ENCODE data around the gene CBX8.
A peak's percentile ranks its signal among the peaks of the same experiment; 100 is the strongest.

The CBX8 gene

GRCh38 chr17:79802736-79803420, 6.0 kb upstream of the CBX8 start:
- Histone ChIP-seq H3K36me3 (ENCODE audit: control insufficient read depth in 2 of 2, insufficient read depth in 2 of 2, low read length in 2 of 2) (no peaks in the 10 kb centered on the region), H3K9me3 (ENCODE audit: control insufficient read depth in 2 of 2, low read length in 2 of 2) (no peaks in the 10 kb centered on the region), H3K4me1 (ENCODE audit: control insufficient read depth, insufficient read depth, low read length) (peaks cover 25% of the 10 kb centered on the region), H3K27ac (ENCODE audit: low read length) (no peak overlapping the region), H3K9ac (ENCODE audit: low read length in 2 of 2) (no peak overlapping the region), H3K27me3 (ENCODE audit: control insufficient read depth in 1 of 2, insufficient read depth in 2 of 2, low read length in 2 of 2) (peaks cover 97 to 99% of the 10 kb centered on the region in 2 donors), H3K4me3 (ENCODE audit: low read length in 2 of 2) (no peak overlapping the region)

GRCh38 chr17:79802039-79802735, 5.3 kb upstream of the CBX8 start:
- Histone ChIP-seq H3K4me1 (ENCODE audit: control insufficient read depth, insufficient read depth, low read length) (peaks cover 28% of the 10 kb centered on the region), H3K27me3 (ENCODE audit: control insufficient read depth in 1 of 2, insufficient read depth in 2 of 2, low read length in 2 of 2) (peaks cover 90 to 94% of the 10 kb centered on the region in 2 donors), H3K36me3 (ENCODE audit: control insufficient read depth in 2 of 2, insufficient read depth in 2 of 2, low read length in 2 of 2) (no peaks in the 10 kb centered on the region), H3K27ac (ENCODE audit: low read length) (no peak overlapping the region), H3K9ac (ENCODE audit: low read length in 2 of 2) (no peak overlapping the region), H3K4me3 (ENCODE audit: low read length in 2 of 2) (no peak overlapping the region), H3K9me3 (ENCODE audit: control insufficient read depth in 2 of 2, low read length in 2 of 2) (no peaks in the 10 kb centered on the region)

DNA sequence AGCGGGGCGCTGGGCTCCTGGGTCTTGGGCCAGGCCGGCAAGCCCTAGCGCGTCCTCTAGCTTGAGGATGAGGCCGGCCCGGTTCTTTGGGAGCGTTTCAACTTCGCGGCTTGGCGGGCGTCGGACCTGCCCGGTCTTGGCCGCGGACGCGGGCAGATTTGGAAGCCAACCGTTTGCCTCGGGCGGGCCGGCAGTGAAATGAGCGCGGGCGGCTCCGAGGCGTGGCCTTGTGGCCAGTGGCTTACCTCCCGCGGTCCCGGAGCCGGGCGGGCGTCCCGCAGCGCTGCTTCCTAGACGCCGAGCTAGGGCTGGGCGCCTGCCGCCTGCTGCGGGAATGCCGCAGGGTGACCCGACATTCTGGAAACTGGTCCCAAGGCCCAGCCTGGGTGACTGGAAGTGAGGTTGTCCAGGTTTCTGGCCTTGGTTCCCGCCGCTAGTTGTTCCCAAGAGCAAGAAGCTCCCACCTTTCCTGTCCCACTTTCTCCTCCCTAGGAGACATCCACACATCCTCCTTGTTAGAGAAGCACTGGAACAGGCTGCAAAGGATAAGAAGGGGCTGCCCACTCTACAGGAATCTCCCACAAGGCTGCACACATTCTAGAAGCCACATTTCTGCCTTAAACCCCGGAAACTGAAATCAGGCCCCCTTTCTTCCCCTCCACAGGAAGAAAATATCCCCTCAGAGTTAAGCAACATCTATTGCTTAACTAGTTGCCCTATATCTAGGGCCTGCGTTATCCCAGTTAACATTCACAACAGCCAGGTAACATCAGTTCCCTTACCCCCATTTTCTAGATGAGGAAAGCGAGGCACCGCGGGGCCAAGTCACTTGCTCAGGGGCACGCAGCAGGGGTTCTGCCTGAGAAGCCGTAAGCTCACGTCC, 4.5 kb upstream of the CBX8 start:
- H3K4me1 ChIP-seq (ENCODE audit: control insufficient read depth, insufficient read depth, low read length): peaks cover 30% of the 10 kb centered on the region
- no peaks in the 10 kb centered on the region for H3K36me3 ChIP-seq (ENCODE audit: control insufficient read depth in 2 of 2, insufficient read depth in 2 of 2, low read length in 2 of 2)
- no peak overlapping the region for H3K4me3 ChIP-seq (ENCODE audit: low read length in 2 of 2)
- H3K27ac ChIP-seq (ENCODE audit: low read length): no peak overlapping the region
- H3K9me3 ChIP-seq (ENCODE audit: control insufficient read depth in 2 of 2, low read length in 2 of 2): no peaks in the 10 kb centered on the region
- H3K9ac ChIP-seq (ENCODE audit: low read length in 2 of 2): no peak overlapping the region
- peaks cover 82 to 87% of the 10 kb centered on the region in 2 donors for H3K27me3 ChIP-seq (ENCODE audit: control insufficient read depth in 1 of 2, insufficient read depth in 2 of 2, low read length in 2 of 2)

GRCh38 chr17:79800325-79801155, 3.7 kb upstream of the CBX8 start:
- no peak overlapping the region for H3K9ac ChIP-seq (ENCODE audit: low read length in 2 of 2)
- peaks cover 37% of the 10 kb centered on the region for H3K4me1 ChIP-seq (ENCODE audit: control insufficient read depth, insufficient read depth, low read length)
- H3K4me3 ChIP-seq (ENCODE audit: low read length in 2 of 2): no peak overlapping the region

GRCh38 chr17:79799538-79800324, 2.9 kb upstream of the CBX8 start:
- Histone ChIP-seq H3K36me3 (ENCODE audit: control insufficient read depth in 2 of 2, insufficient read depth in 2 of 2, low read length in 2 of 2) (no peaks in the 10 kb centered on the region), H3K4me3 (ENCODE audit: low read length in 2 of 2) (no peak overlapping the region), H3K4me1 (ENCODE audit: control insufficient read depth, insufficient read depth, low read length) (peaks cover 40% of the 10 kb centered on the region), H3K27ac (ENCODE audit: low read length) (no peak overlapping the region), H3K9me3 (ENCODE audit: control insufficient read depth in 2 of 2, low read length in 2 of 2) (no peaks in the 10 kb centered on the region), H3K9ac (ENCODE audit: low read length in 2 of 2) (no peak overlapping the region), H3K27me3 (ENCODE audit: control insufficient read depth in 1 of 2, insufficient read depth in 2 of 2, low read length in 2 of 2) (peaks cover 65 to 70% of the 10 kb centered on the region in 2 donors)

More at GRCh38 chr17:79800325-79801155, 3.7 kb upstream of the CBX8 start:
- Histone ChIP-seq H3K27me3 (ENCODE audit: control insufficient read depth in 1 of 2, insufficient read depth in 2 of 2, low read length in 2 of 2) (peaks cover 73 to 79% of the 10 kb centered on the region in 2 donors), H3K36me3 (ENCODE audit: control insufficient read depth in 2 of 2, insufficient read depth in 2 of 2, low read length in 2 of 2) (no peaks in the 10 kb centered on the region), H3K27ac (ENCODE audit: low read length) (no peak overlapping the region), H3K9me3 (ENCODE audit: control insufficient read depth in 2 of 2, low read length in 2 of 2) (no peaks in the 10 kb centered on the region)

- Histone ChIP-seq H3K9ac (ENCODE audit: low read length in 2 of 2) (no peak overlapping the region), H3K9me3 (ENCODE audit: control insufficient read depth in 2 of 2, low read length in 2 of 2) (no peaks in the 10 kb centered on the region), H3K36me3 (ENCODE audit: control insufficient read depth in 2 of 2, insufficient read depth in 2 of 2, low read length in 2 of 2) (peaks cover 0 to 3% of the 10 kb centered on the region in 2 donors), H3K4me1 (ENCODE audit: control insufficient read depth, insufficient read depth, low read length) (peaks cover 40% of the 10 kb centered on the region), H3K4me3 (ENCODE audit: low read length in 2 of 2) (no peak overlapping the region), H3K27me3 (ENCODE audit: control insufficient read depth in 1 of 2, insufficient read depth in 2 of 2, low read length in 2 of 2) (peaks cover 60 to 65% of the 10 kb centered on the region in 2 donors), H3K27ac (ENCODE audit: low read length) (no peak overlapping the region)
Observed at GRCh38 chr17:79799174-79799537, 2.3 kb upstream of the CBX8 start.

DNA sequence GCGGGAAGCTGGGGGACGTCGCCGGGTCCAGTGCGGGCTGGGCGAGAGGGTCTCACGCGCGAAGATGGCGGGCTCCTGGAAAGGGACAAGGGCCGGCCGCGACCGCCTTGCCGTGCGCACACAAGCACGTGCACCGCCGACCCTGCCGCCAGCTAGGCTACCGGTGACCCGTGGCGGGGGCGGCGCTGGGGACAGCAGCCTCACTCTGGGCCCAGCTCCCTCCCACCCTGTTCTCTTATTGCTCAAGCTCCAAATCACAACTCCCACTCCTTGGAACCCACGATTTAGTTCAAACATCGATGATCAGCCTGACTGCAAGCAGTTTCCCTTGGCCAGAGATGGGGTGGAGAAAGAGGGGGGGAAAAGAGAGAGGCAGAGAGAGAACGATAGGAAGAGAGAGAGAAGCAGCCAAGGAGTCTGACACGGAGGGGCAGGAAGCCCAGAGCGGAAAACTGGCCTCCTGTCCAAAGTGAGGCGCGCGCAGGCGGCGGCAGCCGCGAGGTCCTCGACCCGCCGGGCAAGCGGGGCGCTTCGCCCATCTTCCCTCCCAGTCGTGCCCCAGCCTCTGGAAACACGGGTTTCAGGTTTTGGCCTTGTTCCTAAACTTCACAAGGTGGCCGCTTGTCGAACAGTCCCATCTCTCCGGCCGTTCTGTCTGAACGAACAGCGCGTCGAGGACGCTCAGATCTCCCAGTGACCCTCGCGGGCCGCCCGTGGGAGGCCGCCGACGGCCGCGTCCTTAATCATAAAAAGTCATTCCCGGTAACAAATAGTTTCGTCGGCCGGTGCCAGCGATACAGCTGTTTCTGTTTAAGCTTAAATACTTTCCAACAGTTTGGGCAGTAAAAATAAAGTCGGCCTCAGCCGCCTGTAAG, 1.7 kb upstream of the CBX8 start:
- Histone ChIP-seq H3K27ac (ENCODE audit: low read length) (no peak overlapping the region), H3K9ac (ENCODE audit: low read length in 2 of 2) (no peak overlapping the region), H3K4me1 (ENCODE audit: control insufficient read depth, insufficient read depth, low read length) (peaks cover 44% of the 10 kb centered on the region), H3K4me3 (ENCODE audit: low read length in 2 of 2) (peak overlapping the region in 1 of 2 donors; percentile 35), H3K27me3 (ENCODE audit: control insufficient read depth in 1 of 2, insufficient read depth in 2 of 2, low read length in 2 of 2) (peaks cover 57 to 59% of the 10 kb centered on the region in 2 donors), H3K36me3 (ENCODE audit: control insufficient read depth in 2 of 2, insufficient read depth in 2 of 2, low read length in 2 of 2) (peaks cover 0 to 3% of the 10 kb centered on the region in 2 donors), H3K9me3 (ENCODE audit: control insufficient read depth in 2 of 2, low read length in 2 of 2) (no peaks in the 10 kb centered on the region)

DNA sequence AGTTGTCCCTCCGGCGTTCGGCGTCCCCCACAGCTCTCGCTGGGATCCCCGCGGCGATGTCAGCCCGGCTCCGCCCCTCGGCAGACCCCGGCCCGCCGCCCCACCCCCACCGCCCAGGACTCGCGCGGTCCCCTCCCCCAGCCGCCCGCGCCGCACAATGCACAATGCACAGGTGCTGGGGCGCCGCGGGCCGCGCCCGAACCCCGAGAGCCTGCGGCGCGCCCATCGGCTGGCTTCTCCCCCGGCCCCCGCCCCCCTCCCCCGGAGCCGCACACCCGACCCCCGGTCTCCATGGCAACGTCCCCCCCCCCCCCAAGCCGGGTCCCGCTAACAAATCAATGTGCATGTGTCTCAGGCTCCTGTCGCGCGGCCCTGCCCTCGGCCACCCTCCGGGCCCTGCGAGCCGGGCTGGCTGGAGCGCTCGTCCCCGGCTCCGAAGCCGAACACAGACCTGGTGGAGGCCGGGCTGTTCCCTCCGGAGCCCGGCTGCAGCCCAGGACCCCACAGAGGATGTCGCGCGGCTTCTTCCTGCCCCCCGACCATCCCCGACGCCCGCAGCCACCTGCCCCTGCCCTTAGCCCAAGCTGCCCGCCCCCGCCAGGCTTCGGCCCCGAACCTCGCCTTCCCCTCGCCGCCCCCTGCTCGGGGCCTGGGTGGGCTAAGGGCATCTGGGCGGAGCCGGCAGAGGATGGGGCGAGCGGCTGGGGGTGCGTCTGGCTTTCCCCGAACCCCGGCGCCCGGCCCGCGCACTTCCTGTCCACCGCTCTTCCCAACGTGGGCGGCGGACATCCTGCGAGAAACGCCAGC, 818 bp upstream of the CBX8 start:
- Histone ChIP-seq H3K4me1 (ENCODE audit: control insufficient read depth, insufficient read depth, low read length) (peaks cover 47% of the 10 kb centered on the region), H3K4me3 (ENCODE audit: low read length in 2 of 2) (peak overlapping the region; percentile 43 to 59), H3K27me3 (ENCODE audit: control insufficient read depth in 1 of 2, insufficient read depth in 2 of 2, low read length in 2 of 2) (peaks cover 53 to 57% of the 10 kb centered on the region in 2 donors), H3K9me3 (ENCODE audit: control insufficient read depth in 2 of 2, low read length in 2 of 2) (no peaks in the 10 kb centered on the region), H3K9ac (ENCODE audit: low read length in 2 of 2) (no peak overlapping the region), H3K36me3 (ENCODE audit: control insufficient read depth in 2 of 2, insufficient read depth in 2 of 2, low read length in 2 of 2) (peaks cover 0 to 3% of the 10 kb centered on the region in 2 donors), H3K27ac (ENCODE audit: low read length) (no peak overlapping the region)
